K562 (cell line): ENCODE results near the gene NF2. TPM values are rescaled to one million over a fixed set of nuclear protein-coding genes. Genes with fewer than 3 reads are reported as not detected.

Experiments used
- CEBPB ChIP-seq: fragments of 450-650 bp; IDR thresholded peaks from 2 replicates; pipeline ENCODE4 v1.6.1; 2016; ENCODE audit warnings: missing genetic modification characterization, missing compliant biosample characterization
- CHCHD3 ChIP-seq: fragments of 250-450 bp; sonication (Bioruptor Pico); IDR thresholded peaks from 2 replicates; pipeline ENCODE4 v2.1.2; 2022; ENCODE audit warnings: mild to moderate bottlenecking
- EP400 ChIP-seq: fragments of 450-650 bp; IDR thresholded peaks from 2 replicates; pipeline ENCODE4 v1.6.1; 2017; ENCODE audit warnings: antibody characterized with exemption, mild to moderate bottlenecking, moderate library complexity
- ETV1 ChIP-seq: fragments of 450-650 bp; conservative IDR thresholded peaks from 2 replicates; pipeline ENCODE4 v1.6.1; 2016; ENCODE audit warnings: missing genetic modification characterization, control low read depth, low read depth, missing compliant biosample characterization
- FOSL1 ChIP-seq: fragments of 200-800 bp; sonication (Bioruptor generic); conservative IDR thresholded peaks from 2 replicates; pipeline ENCODE4 v1.6.1; 2016; ENCODE audit warnings: missing genetic modification characterization, missing compliant biosample characterization
- KHSRP ChIP-seq: fragments of 450-650 bp; IDR thresholded peaks from 2 replicates; pipeline ENCODE4 v1.6.1; 2017
- MCM7 ChIP-seq, 2 experiments: fragments of 450-650 bp; IDR thresholded peaks; 2 replicates each; pipeline ENCODE4 v1.6.1; 2016 to 2018
- MEF2D ChIP-seq: conservative IDR thresholded peaks from 2 replicates; pipeline ENCODE4 v1.6.1; 2016; ENCODE audit warnings: low read depth, missing genetic modification characterization, missing compliant biosample characterization
- NFIC ChIP-seq: fragments of 450-650 bp; IDR thresholded peaks from 2 replicates; pipeline ENCODE4 v1.6.1; 2017; ENCODE audit warnings: mild to moderate bottlenecking, inconsistent platforms
- NR1H2 ChIP-seq: sonication (generic); formaldehyde crosslinking; IDR thresholded peaks from 2 replicates; pipeline ENCODE4 v1.4.0; 2020; ENCODE audit warnings: mild to moderate bottlenecking, missing genetic modification reagents
- NRF1 ChIP-seq, 2 experiments: fragments of 450-650 bp; IDR thresholded peaks in 1 of 2; conservative IDR thresholded peaks in 1 of 2; 2 replicates each; pipeline ENCODE4 v1.6.1; 2014; ENCODE audit warnings: mild to moderate bottlenecking in 2 of 2
- SIX5 ChIP-seq, 2 experiments: IDR thresholded peaks; 2 replicates each; pipeline ENCODE4 v1.6.1; 2011; ENCODE audit warnings: low read length in 2 of 2, borderline replicate concordance in 1 of 2, low read depth in 1 of 2, mild to moderate bottlenecking in 1 of 2, moderate library complexity in 1 of 2; ENCODE audit not compliant: insufficient read depth in 1 of 2
- STAT5A ChIP-seq: IDR thresholded peaks from 2 replicates; pipeline ENCODE4 v1.6.1; 2012; ENCODE audit warnings: low read length, inconsistent platforms, borderline replicate concordance
- STAT5B ChIP-seq: fragments of 250-450 bp; sonication (Bioruptor Pico); IDR thresholded peaks from 2 replicates; pipeline ENCODE4 v1.8.0; 2021; ENCODE audit warnings: mild to moderate bottlenecking, inconsistent platforms
- TCF3 ChIP-seq: sonication (generic); formaldehyde crosslinking; IDR thresholded peaks from 2 replicates; pipeline ENCODE4 v1.4.0; 2020; ENCODE audit warnings: mild to moderate bottlenecking, missing genetic modification reagents
- TCF7 ChIP-seq: sonication (generic); IDR thresholded peaks from 2 replicates; pipeline ENCODE4 v1.6.1; 2016; ENCODE audit warnings: antibody characterized with exemption, borderline replicate concordance
- ZNF146 ChIP-seq: IDR thresholded peaks from one replicate; pipeline ENCODE4 v1.6.1; 2018; ENCODE audit warnings: missing compliant biosample characterization; ENCODE audit not compliant: unreplicated experiment
- ZNF77 ChIP-seq: fragments of 250-450 bp; sonication (Bioruptor Pico); IDR thresholded peaks from 2 replicates; pipeline ENCODE4 v1.5.0; 2020
- polyA plus RNA-seq, 8 experiments: library from polyadenylated mRNA; depleted of rRNA in 4 of 8; stranded (reverse) in 5 of 8; unstranded in 3 of 8; fragments of >200 nt; fragmentation: Nextera tagmentation in 2 of 8; fragmentation: Illumina TruSeq in 1 of 8; extraction: Ambion mirVana in 2 of 8; extraction: Trizol in 1 of 8; gene quantifications; 2 replicates each; pipeline versions ENCODE4 v1.2.1 to v1.2.3, GENCODE V29; 2011 to 2014; ENCODE audit warnings: inconsistent platforms in 1 of 8, missing spikeins in 1 of 8
- total RNA-seq, 7 experiments: library from RNA; depleted of rRNA in 6 of 7; stranded (reverse); fragments of >200 nt in 6 of 7; fragmentation: Illumina TruSeq in 2 of 7; extraction: Trizol in 2 of 7; gene quantifications; 2 replicates each; pipeline versions ENCODE4 v1.2.1 to v1.2.3, GENCODE V29; 2011 to 2021; ENCODE audit warnings: low replicate concordance in 1 of 7
- TF ChIP-seq, protein P1 (sequence below), 2 experiments: fragments of 250-450 bp in 1 of 2; fragments of 450-650 bp in 1 of 2; sonication (Bioruptor Pico) in 1 of 2; IDR thresholded peaks; 2 replicates each; pipeline versions ENCODE4 v1.6.1 to v1.8.0; 2016 to 2021; ENCODE audit warnings: mild to moderate bottlenecking in 2 of 2, moderate library complexity in 2 of 2, missing compliant biosample characterization in 1 of 2, missing genetic modification characterization in 1 of 2
- TF ChIP-seq, protein P2 (sequence below): sonication (generic); formaldehyde crosslinking; IDR thresholded peaks from 2 replicates; pipeline ENCODE4 v1.8.0; 2023; ENCODE audit warnings: missing genetic modification reagents, mild to moderate bottlenecking, borderline replicate concordance
- TF ChIP-seq, protein P3 (sequence below): IDR thresholded peaks from 2 replicates; pipeline ENCODE4 v1.6.1; 2011; ENCODE audit warnings: borderline replicate concordance, low read depth, mild to moderate bottlenecking, moderate library complexity, low read length; ENCODE audit not compliant: insufficient read depth, poor library complexity, severe bottlenecking

NF2 gene
- total and polyA plus RNA-seq, 9 of the 15 experiments (the other 6 are each of a cell fraction or from before 2014, with no cell fraction given), result 2.2 to 32.5 (median 15.2) TPM

DNA sequence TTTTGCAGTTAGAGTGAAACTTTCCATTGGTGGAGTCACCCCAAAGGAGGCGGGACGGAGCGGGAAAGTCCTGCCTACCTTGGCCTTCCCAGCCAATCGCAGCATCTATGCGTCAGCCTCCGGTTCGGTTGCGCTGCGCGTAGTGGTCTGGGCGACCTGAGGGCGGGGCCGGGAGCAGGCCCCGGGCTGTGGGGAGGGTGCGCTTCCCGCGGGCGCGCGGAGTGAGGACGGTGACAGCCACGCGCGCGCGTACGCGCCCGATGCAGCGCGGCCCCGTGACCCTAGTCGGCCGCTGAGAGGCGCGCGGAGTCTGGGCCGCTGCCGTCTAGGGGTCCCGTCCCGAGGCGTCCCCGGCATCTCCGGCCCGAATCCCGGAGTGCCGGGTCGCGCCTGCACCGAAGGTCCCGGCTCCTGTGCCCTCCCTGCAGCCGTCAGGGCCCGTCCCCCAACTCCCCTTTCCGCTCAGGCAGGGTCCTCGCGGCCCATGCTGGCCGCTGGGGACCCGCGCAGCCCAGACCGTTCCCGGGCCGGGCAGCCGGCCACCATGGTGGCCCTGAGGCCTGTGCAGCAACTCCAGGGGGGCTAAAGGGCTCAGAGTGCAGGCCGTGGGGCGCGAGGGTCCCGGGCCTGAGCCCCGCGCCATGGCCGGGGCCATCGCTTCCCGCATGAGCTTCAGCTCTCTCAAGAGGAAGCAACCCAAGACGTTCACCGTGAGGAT is at the start of gene NF2 (continued):
- TF ChIP-seq, protein P1, sequence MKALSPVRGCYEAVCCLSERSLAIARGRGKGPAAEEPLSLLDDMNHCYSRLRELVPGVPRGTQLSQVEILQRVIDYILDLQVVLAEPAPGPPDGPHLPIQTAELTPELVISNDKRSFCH (CRISPR knock-in tag; IDR thresholded peaks at IDR 0.05), result no peak
- TF ChIP-seq, protein P1 (tag; IDR thresholded peaks at IDR 0.05), result peak; percentile 57; the same call in 1 of the 2 replicates
- TF ChIP-seq, protein P2, sequence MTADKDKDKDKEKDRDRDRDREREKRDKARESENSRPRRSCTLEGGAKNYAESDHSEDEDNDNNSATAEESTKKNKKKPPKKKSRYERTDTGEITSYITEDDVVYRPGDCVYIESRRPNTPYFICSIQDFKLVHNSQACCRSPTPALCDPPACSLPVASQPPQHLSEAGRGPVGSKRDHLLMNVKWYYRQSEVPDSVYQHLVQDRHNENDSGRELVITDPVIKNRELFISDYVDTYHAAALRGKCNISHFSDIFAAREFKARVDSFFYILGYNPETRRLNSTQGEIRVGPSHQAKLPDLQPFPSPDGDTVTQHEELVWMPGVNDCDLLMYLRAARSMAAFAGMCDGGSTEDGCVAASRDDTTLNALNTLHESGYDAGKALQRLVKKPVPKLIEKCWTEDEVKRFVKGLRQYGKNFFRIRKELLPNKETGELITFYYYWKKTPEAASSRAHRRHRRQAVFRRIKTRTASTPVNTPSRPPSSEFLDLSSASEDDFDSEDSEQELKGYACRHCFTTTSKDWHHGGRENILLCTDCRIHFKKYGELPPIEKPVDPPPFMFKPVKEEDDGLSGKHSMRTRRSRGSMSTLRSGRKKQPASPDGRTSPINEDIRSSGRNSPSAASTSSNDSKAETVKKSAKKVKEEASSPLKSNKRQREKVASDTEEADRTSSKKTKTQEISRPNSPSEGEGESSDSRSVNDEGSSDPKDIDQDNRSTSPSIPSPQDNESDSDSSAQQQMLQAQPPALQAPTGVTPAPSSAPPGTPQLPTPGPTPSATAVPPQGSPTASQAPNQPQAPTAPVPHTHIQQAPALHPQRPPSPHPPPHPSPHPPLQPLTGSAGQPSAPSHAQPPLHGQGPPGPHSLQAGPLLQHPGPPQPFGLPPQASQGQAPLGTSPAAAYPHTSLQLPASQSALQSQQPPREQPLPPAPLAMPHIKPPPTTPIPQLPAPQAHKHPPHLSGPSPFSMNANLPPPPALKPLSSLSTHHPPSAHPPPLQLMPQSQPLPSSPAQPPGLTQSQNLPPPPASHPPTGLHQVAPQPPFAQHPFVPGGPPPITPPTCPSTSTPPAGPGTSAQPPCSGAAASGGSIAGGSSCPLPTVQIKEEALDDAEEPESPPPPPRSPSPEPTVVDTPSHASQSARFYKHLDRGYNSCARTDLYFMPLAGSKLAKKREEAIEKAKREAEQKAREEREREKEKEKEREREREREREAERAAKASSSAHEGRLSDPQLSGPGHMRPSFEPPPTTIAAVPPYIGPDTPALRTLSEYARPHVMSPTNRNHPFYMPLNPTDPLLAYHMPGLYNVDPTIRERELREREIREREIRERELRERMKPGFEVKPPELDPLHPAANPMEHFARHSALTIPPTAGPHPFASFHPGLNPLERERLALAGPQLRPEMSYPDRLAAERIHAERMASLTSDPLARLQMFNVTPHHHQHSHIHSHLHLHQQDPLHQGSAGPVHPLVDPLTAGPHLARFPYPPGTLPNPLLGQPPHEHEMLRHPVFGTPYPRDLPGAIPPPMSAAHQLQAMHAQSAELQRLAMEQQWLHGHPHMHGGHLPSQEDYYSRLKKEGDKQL (CRISPR knock-in tag), result 0 out of 2 replicates have a peak, but pooled peaks have one; percentile 75
- TF ChIP-seq STAT5A (no peak), NRF1 (conservative IDR thresholded peaks at IDR 0.05 in 1 of 2, IDR thresholded peaks at IDR 0.05 in 1 of 2) (peak; percentile 92 to 94), MEF2D (tag) (no peak), ETV1 (no peak), EP400 (peak; percentile 46; the same call in 1 of the 2 replicates), CEBPB (tag) (no peak), CHCHD3 (CRISPR knock-in tag) (no peak), ZNF146 (CRISPR knock-in tag) (no peak), ZNF77 (CRISPR knock-in tag) (no peak), NFIC (peak; percentile 83), TCF3 (CRISPR knock-in tag) (no peak), FOSL1 (tag) (peak; percentile 70), STAT5B (no peak), KHSRP (no peak), NR1H2 (CRISPR knock-in tag) (no peak), SIX5 (IDR thresholded peaks at IDR 0.05; ENCODE audit: borderline replicate concordance in 1 of 2, insufficient read depth in 1 of 2, low read depth in 1 of 2, low read length in 2 of 2) (no peak), TCF7 (no peak), MCM7 (IDR thresholded peaks at IDR 0.05) (no peak)
- TF ChIP-seq, protein P3, sequence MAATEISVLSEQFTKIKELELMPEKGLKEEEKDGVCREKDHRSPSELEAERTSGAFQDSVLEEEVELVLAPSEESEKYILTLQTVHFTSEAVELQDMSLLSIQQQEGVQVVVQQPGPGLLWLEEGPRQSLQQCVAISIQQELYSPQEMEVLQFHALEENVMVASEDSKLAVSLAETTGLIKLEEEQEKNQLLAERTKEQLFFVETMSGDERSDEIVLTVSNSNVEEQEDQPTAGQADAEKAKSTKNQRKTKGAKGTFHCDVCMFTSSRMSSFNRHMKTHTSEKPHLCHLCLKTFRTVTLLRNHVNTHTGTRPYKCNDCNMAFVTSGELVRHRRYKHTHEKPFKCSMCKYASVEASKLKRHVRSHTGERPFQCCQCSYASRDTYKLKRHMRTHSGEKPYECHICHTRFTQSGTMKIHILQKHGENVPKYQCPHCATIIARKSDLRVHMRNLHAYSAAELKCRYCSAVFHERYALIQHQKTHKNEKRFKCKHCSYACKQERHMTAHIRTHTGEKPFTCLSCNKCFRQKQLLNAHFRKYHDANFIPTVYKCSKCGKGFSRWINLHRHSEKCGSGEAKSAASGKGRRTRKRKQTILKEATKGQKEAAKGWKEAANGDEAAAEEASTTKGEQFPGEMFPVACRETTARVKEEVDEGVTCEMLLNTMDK, result peak; percentile 26
